Measurements from ENCODE around the gene LGSN.
"Not testable (repeated sequence)": the region's sequence is repeated elsewhere in the genome, so short reads cannot be mapped to it uniquely, and the experiment has no call there.

The LGSN gene

GRCh38 chr6:63306420-63306819, 13.4 kb downstream of the LGSN start:
- no peak for DNase-seq (ENCODE audit: low spot score)

- no peak for DNase-seq (ENCODE audit: low spot score)
Measured at GRCh38 chr6:63305277-63305676, 14.5 kb downstream of the LGSN start.

DNA sequence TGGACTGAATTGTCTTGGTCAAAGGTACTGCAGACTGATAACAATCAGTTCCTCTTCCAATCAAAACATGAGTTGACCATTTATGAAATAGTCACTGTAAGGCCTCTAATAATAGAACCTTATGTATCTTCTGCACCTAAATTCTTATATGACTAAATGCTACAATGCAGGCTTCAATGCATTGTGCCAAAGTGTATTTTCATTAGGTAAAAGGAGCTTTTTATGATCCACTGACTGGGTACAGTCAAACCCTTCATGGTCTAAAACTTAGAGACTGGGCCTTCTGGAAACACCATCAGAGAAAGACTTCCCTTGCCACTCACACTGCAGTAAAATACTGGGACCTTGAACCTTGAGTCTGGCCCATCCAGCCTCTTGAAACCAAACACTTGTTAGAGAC, 16.3 kb downstream of the LGSN start:
- no peak for DNase-seq (ENCODE audit: low spot score)

DNA sequence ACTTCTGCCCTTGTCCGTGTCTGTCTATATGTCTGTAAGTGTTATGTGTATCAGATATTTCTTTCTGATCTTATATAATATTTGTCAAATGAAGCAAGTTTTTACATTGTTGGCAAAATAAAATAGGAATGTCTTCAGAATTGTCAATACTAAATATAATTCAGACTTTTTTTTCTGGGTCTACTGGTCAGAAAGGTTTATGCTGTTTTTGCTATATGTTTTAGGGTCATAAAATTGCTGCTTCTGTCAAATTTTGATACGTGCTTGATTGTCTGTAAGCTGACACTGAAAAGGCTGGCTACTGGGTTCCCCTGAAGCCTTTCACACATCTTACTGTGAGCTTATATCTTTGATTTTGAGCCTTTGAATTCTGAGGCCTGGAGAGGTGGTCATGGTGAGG, 20.1 kb downstream of the LGSN start:
- DNase-seq (ENCODE audit: low spot score), result no peak

- DNase-seq (ENCODE audit: low spot score), result no peak
Measured at GRCh38 chr6:63295553-63296194, 24.1 kb downstream of the LGSN start.

DNA sequence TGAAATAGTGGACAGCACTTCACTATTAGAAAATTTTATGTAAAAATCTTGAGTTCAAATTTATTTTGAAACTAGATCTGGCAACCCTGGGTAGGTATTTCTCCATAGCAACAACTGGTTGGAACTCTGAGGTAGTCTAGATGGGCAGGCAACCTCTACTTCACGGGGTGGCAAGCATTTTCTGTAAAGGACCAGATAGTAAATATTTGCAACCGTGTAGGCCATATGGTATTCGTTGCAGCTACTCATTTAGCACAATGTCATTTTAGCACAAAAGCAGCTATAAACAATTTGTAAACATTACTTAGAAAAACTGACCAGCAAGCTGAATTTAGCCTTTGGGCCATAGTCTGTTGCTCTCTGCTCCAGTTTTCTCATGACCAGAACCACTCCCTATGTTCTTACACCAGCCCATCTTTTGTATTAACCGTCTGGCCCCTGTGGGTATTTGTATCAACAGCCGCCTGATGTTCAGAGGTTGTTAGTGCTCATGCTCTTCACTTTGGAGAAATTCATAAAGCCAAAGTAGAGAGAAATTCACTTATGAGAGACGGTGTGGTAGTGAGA, 29.2 kb downstream of the LGSN start:
- DNase-seq (ENCODE audit: low spot score), result no peak

- no peak for DNase-seq (ENCODE audit: low spot score)
Measured at GRCh38 chr6:63289269-63289872, 30.4 kb downstream of the LGSN start.

GRCh38 chr6:63280639-63281180, 39.1 kb downstream of the LGSN start:
- no peak for DNase-seq (ENCODE audit: low spot score)

- no peak for DNase-seq (ENCODE audit: low spot score)
Measured at GRCh38 chr6:63278916-63279315, 40.9 kb downstream of the LGSN start.

DNA sequence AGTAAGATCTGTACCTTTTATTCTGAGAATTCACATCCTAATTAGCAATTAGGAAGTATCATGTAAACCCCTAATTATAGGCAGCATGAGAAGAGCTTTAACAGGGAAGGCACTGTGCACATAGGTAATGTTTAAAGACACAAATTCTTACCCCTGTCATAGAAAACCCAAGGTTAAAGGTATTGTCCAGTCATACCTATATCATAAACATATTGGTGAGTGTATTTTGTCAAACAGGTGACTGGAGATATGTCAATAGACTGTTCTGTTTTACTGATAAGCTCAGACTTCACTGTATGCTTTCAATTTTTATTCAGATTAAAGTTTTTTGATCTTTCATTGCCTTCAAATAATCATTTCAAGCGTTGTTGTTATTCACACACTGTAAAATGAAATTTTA, 43.8 kb downstream of the LGSN start:
- DNase-seq (ENCODE audit: low spot score), result no peak

GRCh38 chr6:63274795-63275430, 44.9 kb downstream of the LGSN start:
- DNase-seq (ENCODE audit: low spot score), result not testable (repeated sequence)

DNA sequence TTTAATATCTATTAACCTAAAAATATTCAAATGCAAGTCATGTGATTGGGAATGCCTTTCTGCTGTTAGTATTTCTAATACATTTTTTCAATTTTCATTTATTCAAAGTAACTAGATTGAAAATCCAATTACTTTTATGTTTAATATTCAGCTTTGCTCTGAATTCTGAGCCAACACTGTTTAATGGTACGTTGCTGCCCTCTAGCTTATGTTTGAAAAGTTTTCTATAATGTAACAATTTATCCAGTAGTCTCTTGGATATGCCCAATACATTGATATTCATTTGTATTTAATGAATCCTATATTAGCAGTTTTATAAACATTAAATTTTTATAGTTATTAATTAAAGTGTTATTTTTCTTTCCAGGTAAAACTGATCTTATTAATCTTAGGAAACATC, 47.4 kb downstream of the LGSN start:
- DNase-seq (ENCODE audit: low spot score), result no peak

- no peak for DNase-seq (ENCODE audit: low spot score)
Measured at GRCh38 chr6:63269470-63269869, 50.3 kb downstream of the LGSN start.

DNA sequence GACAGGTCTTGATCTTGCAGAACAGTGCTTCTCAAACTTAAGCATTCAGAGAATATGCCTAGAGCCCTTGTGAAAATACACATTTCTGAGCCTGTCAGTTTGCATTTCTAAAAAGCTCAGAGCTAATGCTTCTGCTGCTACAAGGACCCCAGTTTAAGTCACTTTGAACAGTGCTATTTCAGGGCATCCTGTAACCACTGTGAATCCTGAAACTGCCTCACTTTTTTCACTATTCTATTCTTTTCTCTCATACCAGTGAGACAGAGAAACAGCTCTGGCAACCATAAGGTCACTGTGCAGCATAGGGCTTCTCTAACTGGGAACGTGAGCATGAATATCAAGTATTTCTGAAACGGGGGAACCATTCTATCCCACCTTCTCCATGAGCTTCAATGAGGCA, 51.2 kb downstream of the LGSN start:
- no peak for DNase-seq (ENCODE audit: low spot score)

DNA sequence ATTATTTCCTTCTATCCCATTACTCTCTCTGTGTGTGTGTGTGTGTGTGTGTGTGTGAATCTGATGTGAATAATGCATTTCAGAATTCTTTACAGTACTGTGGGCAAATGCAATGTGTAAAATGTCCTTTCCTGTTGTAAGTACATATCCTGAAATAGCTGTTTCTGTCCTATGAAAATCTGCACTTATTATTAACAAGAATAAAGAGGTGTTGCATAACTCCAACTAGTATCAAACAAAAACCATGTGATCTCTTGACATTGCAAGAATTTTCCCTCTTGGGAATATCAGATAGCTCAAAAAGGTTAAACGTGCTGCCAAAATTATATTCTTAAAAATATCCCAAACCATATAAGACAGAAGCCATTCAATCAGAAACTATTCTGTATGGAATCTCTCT, 52.0 kb downstream of the LGSN start:
- no peak for DNase-seq (ENCODE audit: low spot score)

- no peak for DNase-seq (ENCODE audit: low spot score)
Measured at GRCh38 chr6:63267046-63267445, 52.7 kb downstream of the LGSN start.

DNA sequence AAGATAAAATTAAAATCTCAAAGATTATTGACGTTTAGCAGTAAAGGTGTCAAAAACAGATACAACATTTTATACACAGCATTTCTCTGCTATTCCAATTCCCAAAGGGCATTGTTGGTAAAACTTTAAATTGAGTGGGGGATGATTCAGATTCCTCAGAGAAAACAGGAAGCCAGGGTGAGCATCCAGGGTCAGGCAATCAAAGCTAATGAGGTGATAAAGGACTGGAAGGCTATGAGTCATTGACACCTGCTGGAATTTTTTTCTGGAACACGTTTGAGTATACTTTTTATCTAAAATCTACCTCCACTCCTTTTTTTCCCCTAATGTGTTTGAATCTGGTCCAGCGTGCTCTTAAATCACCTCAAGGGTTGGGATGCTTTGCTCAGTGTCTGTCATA, 56.3 kb downstream of the LGSN start:
- DNase-seq (ENCODE audit: low spot score), result no peak

DNA sequence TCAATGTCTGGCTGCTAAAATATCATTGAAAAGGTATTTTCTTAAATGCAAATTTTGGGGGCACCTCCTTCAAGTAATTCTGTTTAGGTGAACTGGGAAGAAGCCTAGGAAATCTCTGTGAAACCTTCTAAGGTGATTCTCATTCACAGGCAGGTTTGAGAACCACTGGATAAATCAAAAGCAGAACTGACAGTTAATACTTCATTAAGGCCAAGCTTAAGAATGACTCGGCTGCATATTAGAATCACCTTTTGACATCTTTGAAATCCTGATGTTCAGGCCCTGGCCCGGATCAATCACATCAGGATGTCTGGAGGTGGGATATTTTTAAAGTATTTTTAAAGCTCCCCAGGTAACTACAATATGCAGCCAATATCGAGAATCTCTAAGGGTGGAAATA, 58.0 kb downstream of the LGSN start:
- no peak for DNase-seq (ENCODE audit: low spot score)

DNA sequence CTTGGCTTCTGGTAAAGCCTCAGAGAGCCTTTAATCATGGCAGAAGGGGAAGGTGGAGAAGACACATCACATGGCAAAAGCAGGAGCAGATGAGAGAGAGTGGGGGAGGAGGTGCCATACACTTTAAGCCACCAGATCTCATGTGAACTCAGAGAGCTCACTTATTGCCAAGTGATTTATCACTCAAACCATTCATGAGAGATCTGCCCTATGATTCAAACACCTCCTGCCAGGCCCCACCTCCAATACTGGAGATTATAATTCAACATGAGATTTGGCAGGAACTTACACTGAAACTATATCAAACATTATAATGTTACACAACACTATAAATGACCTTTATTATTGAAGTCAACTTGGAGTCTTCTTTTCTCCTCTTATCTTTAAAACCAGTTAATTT, 60.6 kb downstream of the LGSN start:
- no peak for DNase-seq (ENCODE audit: low spot score)

DNA sequence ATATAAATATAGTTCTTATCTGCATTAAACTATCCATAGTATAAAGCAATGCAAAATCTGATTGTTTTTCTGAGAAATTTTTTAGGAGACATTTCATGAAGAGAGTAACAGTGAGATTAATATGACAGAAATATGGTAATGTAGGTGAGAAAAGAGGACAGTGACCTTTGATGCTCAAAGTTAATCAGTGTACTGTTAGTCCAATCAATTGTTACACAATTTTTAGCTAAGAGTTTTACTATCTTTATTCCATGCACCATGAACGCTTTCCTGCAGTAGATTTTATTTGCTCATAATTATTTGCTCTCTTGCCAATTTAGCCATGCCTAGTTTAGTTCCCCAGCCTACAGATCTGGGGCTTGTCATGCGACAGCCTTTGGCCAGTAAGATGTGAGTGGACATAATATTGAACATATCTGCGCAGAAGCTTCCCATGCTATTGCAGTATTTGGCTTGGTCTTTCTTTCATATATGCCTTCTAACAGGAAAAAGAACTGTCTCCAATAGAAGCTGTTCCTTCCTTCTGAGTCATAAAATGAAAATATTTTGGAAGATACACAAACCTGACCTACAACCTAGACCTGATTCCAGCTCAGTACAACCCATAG, 69.8 kb downstream of the LGSN start:
- DNase-seq (ENCODE audit: low spot score), result no peak

- no peak for DNase-seq (ENCODE audit: low spot score)
Measured at GRCh38 chr6:63246581-63246980, 73.2 kb downstream of the LGSN start.

- no peak for DNase-seq (ENCODE audit: low spot score)
Measured at GRCh38 chr6:63245909-63246308, 73.9 kb downstream of the LGSN start.

GRCh38 chr6:63245420-63245819, 74.4 kb downstream of the LGSN start:
- no peak for DNase-seq (ENCODE audit: low spot score)
